Osteoblast (primary cell): ENCODE data around the gene OSBPL2. TPM values are rescaled to one million over a fixed set of nuclear protein-coding genes. Genes with fewer than 3 reads are reported as not detected.

ENCODE experiments used
- DNase-seq: peaks from one replicate; pipeline ENCODE4 v3.0.0; 2011; ENCODE audit warnings: low spot score, mixed read lengths; ENCODE audit not compliant: insufficient read length; ENCODE audit errors: missing footprints
- H2AFZ ChIP-seq: 2 replicates; pipeline ENCODE4 v1.6.0; 2011; ENCODE audit warnings: mild to moderate bottlenecking, low read length
- H3K27ac ChIP-seq: 2 replicates; pipeline ENCODE4 v1.5.1; 2011; ENCODE audit warnings: mild to moderate bottlenecking, low read depth, low read length, moderate library complexity
- H3K27me3 ChIP-seq: 2 replicates; pipeline ENCODE4 v1.6.0; 2012; ENCODE audit warnings: mild to moderate bottlenecking, control low read depth, inconsistent platforms, low read length, moderate library complexity; ENCODE audit not compliant: insufficient read depth
- H3K36me3 ChIP-seq: 2 replicates; pipeline ENCODE4 v1.5.1; 2011; ENCODE audit warnings: mild to moderate bottlenecking, low read length, control low read depth, moderate library complexity; ENCODE audit not compliant: insufficient read depth
- H3K4me1 ChIP-seq: 2 replicates; pipeline ENCODE4 v1.5.1; 2011; ENCODE audit warnings: mild to moderate bottlenecking, low read length, control low read depth, moderate library complexity; ENCODE audit not compliant: insufficient read depth
- H3K4me2 ChIP-seq: 2 replicates; pipeline ENCODE4 v1.6.0; 2011; ENCODE audit warnings: mild to moderate bottlenecking, low read length; ENCODE audit not compliant: insufficient read depth
- H3K4me3 ChIP-seq: fragments of 200-600 bp; sonication (generic); 3 replicates; pipeline ENCODE4 v1.5.1; 2012; ENCODE audit warnings: mild to moderate bottlenecking, low read length, inconsistent platforms; ENCODE audit not compliant: insufficient read depth
- H3K79me2 ChIP-seq: 2 replicates; pipeline ENCODE4 v1.6.0; 2012; ENCODE audit warnings: mild to moderate bottlenecking, low read length, control low read depth, inconsistent platforms; ENCODE audit not compliant: insufficient read depth
- H3K9me3 ChIP-seq: 2 replicates; pipeline ENCODE4 v1.5.1; 2011; ENCODE audit warnings: low read depth, low read length, control low read depth
- H4K20me1 ChIP-seq: 2 replicates; pipeline ENCODE4 v1.6.0; 2012; ENCODE audit warnings: mild to moderate bottlenecking, low read length, control low read depth; ENCODE audit not compliant: insufficient read depth
- CTCF ChIP-seq: IDR thresholded peaks from 2 replicates; pipeline ENCODE4 v1.5.1; 2011; ENCODE audit warnings: mild to moderate bottlenecking, low read depth, low read length, moderate library complexity; ENCODE audit errors: extremely low read depth
- total RNA-seq: library from RNA; depleted of rRNA; stranded (reverse); fragments of >200 nt; gene quantifications from 2 replicates; pipeline ENCODE4 v1.2.3, GENCODE V29; 2012

OSBPL2 gene
- total RNA-seq, 1 donor = 35.8 TPM

- H3K79me2 ChIP-seq = peaks cover 72% of the 10 kb centered on the region
- H3K4me1 ChIP-seq = peaks cover 4% of the 10 kb centered on the region
- H3K36me3 ChIP-seq = peaks cover 35% of the 10 kb centered on the region
- no peak overlapping the region for H3K27ac ChIP-seq
- H3K9me3 ChIP-seq = no peaks in the 10 kb centered on the region
- H3K27me3 ChIP-seq = no peaks in the 10 kb centered on the region
- TF ChIP-seq CTCF = no peak
- H3K4me2 ChIP-seq = no peak overlapping the region
- no peak overlapping the region for H2AFZ ChIP-seq
- no peak overlapping the region for H3K4me3 ChIP-seq
- DNase-seq = no peak
- H4K20me1 ChIP-seq = peaks cover 23% of the 10 kb centered on the region
Observed at GRCh38 chr20:62192635-62193034, 45.7 kb upstream of the OSBPL2 start.

- H4K20me1 ChIP-seq = peaks cover 23% of the 10 kb centered on the region
- TF ChIP-seq CTCF = no peak
- H3K27ac ChIP-seq = no peak overlapping the region
- no peak overlapping the region for H2AFZ ChIP-seq
- H3K4me1 ChIP-seq = peaks cover 3% of the 10 kb centered on the region
- no peak for DNase-seq
- peaks cover 65% of the 10 kb centered on the region for H3K79me2 ChIP-seq
- H3K27me3 ChIP-seq = no peaks in the 10 kb centered on the region
- H3K9me3 ChIP-seq = no peaks in the 10 kb centered on the region
- no peak overlapping the region for H3K4me2 ChIP-seq
- H3K36me3 ChIP-seq = peaks cover 41% of the 10 kb centered on the region
- no peak overlapping the region for H3K4me3 ChIP-seq
Observed at GRCh38 chr20:62193079-62194025, 45.0 kb upstream of the OSBPL2 start.

- no peaks in the 10 kb centered on the region for H3K27me3 ChIP-seq
- H3K9me3 ChIP-seq = no peaks in the 10 kb centered on the region
- no peak for DNase-seq
- H4K20me1 ChIP-seq = peaks cover 21% of the 10 kb centered on the region
- peaks cover 45% of the 10 kb centered on the region for H3K36me3 ChIP-seq
- no peak overlapping the region for H3K4me2 ChIP-seq
- no peak overlapping the region for H3K27ac ChIP-seq
- no peak overlapping the region for H3K4me3 ChIP-seq
- no peak overlapping the region for H2AFZ ChIP-seq
- TF ChIP-seq CTCF = no peak
- H3K79me2 ChIP-seq = peaks cover 51% of the 10 kb centered on the region
- peaks cover 3% of the 10 kb centered on the region for H3K4me1 ChIP-seq
Observed at GRCh38 chr20:62195075-62195405, 43.3 kb upstream of the OSBPL2 start.

- TF ChIP-seq CTCF = no peak
- peaks cover 48% of the 10 kb centered on the region for H3K36me3 ChIP-seq
Observed at GRCh38 chr20:62195736-62196135, 42.6 kb upstream of the OSBPL2 start.

More at GRCh38 chr20:62195736-62196135, 42.6 kb upstream of the OSBPL2 start:
- Histone ChIP-seq H2AFZ (no peak overlapping the region), H3K4me3 (no peak overlapping the region), H3K27me3 (no peaks in the 10 kb centered on the region), H3K79me2 (peaks cover 44% of the 10 kb centered on the region), H3K27ac (no peak overlapping the region), H4K20me1 (peaks cover 18% of the 10 kb centered on the region), H3K4me1 (peaks cover 3% of the 10 kb centered on the region), H3K9me3 (no peaks in the 10 kb centered on the region), H3K4me2 (no peak overlapping the region)
- no peak for DNase-seq
